ENCODE data around the gene PRKN.

The PRKN gene

DNA sequence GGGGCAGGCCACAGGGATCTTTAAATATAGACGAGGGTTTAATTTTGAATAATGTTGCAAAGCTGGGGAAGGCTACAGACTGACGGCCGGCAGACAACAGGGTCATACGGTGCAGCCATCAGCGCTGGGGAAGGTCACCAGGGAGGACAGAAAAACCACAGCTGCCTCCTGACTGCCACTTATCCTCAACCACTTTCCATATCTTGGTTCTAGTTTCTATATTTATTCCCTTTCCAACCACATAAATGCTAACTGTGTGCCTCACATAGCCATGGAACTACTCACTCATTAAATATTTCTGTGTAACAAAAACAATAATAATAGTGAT is 1368.0 kb downstream of the PRKN start:
- no peaks in the 10 kb centered on the region for H3K9me3 ChIP-seq (ENCODE audit: insufficient read depth, low read depth, low read length)
- H3K4me3 ChIP-seq (ENCODE audit: low read length) = no peak overlapping the region
- H3K27me3 ChIP-seq (ENCODE audit: insufficient read depth, low read length) = no peaks in the 10 kb centered on the region
- H3K4me1 ChIP-seq (ENCODE audit: insufficient read depth, low read length) = no peaks in the 10 kb centered on the region
- H3K36me3 ChIP-seq (ENCODE audit: insufficient read depth, low read depth, low read length) = no peaks in the 10 kb centered on the region
- H3K9ac ChIP-seq (ENCODE audit: low read depth, low read length) = no peak overlapping the region
- H3K27ac ChIP-seq (ENCODE audit: low read length) = no peak overlapping the region

DNA sequence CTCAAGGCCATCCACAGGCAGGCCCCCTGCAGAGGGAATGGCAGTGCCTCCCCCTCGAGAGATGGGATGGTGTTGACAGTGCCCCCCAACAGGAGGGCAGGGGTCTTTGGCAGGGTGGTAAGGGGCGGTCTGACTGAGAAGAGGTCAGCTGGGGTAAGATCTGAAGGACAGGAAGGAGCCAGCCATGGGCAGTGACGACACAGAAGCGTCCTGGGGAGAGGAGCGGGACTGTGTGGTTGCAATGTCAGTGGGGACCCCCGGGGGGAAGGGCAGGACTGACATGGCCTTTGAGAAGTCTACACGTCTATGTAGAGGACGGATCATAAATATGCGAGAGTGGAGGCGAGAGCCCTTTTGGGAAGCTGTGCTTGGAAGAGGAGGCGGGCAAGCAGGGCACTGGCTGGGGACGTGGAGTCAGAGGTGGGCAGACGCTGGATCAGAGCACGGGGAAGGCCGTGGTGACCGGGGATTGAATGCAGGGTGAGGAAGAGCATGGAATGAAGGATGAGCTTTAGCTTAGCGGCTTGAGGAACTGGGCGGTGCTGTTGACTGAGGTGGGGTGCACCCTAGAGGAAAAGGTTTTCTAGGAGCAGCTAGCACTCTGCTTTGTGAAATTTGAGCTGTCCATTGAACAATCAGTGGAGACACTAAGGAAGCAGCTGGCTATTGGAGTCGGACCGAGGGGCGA is 1371.3 kb downstream of the PRKN start:
- no peak overlapping the region for H3K9ac ChIP-seq (ENCODE audit: low read depth, low read length)
- H3K4me1 ChIP-seq (ENCODE audit: insufficient read depth, low read length) = peaks cover 9% of the 10 kb centered on the region
- H3K27me3 ChIP-seq (ENCODE audit: insufficient read depth, low read length) = no peaks in the 10 kb centered on the region
- H3K36me3 ChIP-seq (ENCODE audit: insufficient read depth, low read depth, low read length) = no peaks in the 10 kb centered on the region
- no peaks in the 10 kb centered on the region for H3K9me3 ChIP-seq (ENCODE audit: insufficient read depth, low read depth, low read length)
- no peak overlapping the region for H3K27ac ChIP-seq (ENCODE audit: low read length)
- H3K4me3 ChIP-seq (ENCODE audit: low read length) = no peak overlapping the region

DNA sequence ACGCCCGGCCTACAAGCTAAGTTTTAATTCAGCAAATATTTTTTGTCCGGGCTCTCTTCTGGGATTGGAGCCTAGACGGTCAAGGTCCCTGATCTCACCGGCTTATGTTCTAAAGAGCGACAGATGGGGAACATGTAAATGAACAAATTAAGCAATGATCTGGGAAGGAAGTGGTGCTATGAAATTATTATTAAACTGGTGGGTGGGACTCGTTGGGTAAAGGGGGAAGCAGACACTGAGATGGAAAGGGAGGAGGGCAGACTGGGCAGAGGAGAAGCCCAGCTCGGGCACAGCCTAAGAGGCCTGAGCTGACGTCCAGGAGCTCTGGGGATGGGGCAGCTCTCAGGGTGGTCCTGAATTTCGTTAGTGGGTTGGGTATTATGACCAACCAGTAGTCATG is 1371.9 kb downstream of the PRKN start:
- H3K9ac ChIP-seq (ENCODE audit: low read depth, low read length) = no peak overlapping the region
- H3K4me1 ChIP-seq (ENCODE audit: insufficient read depth, low read length) = peaks cover 9% of the 10 kb centered on the region
- no peak overlapping the region for H3K4me3 ChIP-seq (ENCODE audit: low read length)
- no peaks in the 10 kb centered on the region for H3K36me3 ChIP-seq (ENCODE audit: insufficient read depth, low read depth, low read length)
- no peak overlapping the region for H3K27ac ChIP-seq (ENCODE audit: low read length)
- H3K9me3 ChIP-seq (ENCODE audit: insufficient read depth, low read depth, low read length) = no peaks in the 10 kb centered on the region
- H3K27me3 ChIP-seq (ENCODE audit: insufficient read depth, low read length) = no peaks in the 10 kb centered on the region

DNA sequence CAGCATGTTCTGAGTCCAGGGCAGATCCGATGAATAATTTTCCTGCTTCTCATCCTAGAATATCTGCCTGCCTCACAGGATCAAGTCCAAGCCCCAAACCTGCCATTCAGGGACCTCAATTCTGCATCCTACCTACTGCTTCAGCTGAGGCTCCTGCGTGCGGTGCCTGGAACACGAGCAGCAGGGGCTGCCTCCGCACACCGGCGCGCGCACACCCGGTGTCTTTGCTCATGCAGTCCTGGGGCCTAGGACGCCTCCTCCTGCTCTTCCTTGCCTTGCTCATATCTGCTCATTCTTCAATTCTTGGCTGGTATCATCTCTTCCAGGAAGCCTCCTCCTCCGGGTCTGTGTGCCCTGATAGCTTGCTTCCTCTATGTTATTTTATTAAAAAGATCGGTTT is 1372.6 kb downstream of the PRKN start:
- H3K4me1 ChIP-seq (ENCODE audit: insufficient read depth, low read length) = peaks cover 9% of the 10 kb centered on the region
- H3K4me3 ChIP-seq (ENCODE audit: low read length) = no peak overlapping the region
- no peaks in the 10 kb centered on the region for H3K36me3 ChIP-seq (ENCODE audit: insufficient read depth, low read depth, low read length)
- no peak overlapping the region for H3K9ac ChIP-seq (ENCODE audit: low read depth, low read length)
- H3K9me3 ChIP-seq (ENCODE audit: insufficient read depth, low read depth, low read length) = no peaks in the 10 kb centered on the region
- H3K27me3 ChIP-seq (ENCODE audit: insufficient read depth, low read length) = no peaks in the 10 kb centered on the region
- no peak overlapping the region for H3K27ac ChIP-seq (ENCODE audit: low read length)

DNA sequence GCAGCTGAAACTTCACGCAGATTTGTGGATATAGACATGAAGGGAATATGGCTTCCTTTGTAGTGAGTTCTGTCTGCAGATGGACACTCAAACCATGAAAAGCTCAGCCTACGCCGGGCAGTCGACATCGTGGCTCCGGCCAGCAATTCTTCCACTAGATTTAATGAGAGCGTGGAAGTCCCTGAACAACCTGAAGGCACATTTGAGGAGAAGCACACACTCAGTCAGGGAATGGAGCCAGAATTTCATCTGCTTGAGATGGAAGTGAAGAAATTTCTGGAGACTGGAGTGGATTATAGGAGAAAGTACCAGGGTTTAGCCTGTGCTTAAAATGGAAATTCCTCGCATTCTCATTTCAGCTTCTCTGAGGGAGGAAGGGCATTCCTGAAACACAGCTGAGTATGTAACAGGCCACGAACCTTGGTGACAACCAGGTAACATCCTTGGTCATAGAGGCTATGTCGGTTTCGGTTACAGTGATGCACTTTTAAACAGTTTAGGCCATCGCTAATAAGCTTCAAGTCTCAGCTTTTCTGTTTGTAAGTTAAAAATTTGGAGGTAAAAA is 1373.2 kb downstream of the PRKN start:
- peaks cover 9% of the 10 kb centered on the region for H3K4me1 ChIP-seq (ENCODE audit: insufficient read depth, low read length)
- H3K36me3 ChIP-seq (ENCODE audit: insufficient read depth, low read depth, low read length) = no peaks in the 10 kb centered on the region
- no peaks in the 10 kb centered on the region for H3K27me3 ChIP-seq (ENCODE audit: insufficient read depth, low read length)
- no peak overlapping the region for H3K9ac ChIP-seq (ENCODE audit: low read depth, low read length)
- H3K9me3 ChIP-seq (ENCODE audit: insufficient read depth, low read depth, low read length) = no peaks in the 10 kb centered on the region
- H3K4me3 ChIP-seq (ENCODE audit: low read length) = no peak overlapping the region
- no peak overlapping the region for H3K27ac ChIP-seq (ENCODE audit: low read length)

GRCh38 chr6:161353208-161353613 is 1374.4 kb downstream of the PRKN start:
- H3K4me3 ChIP-seq (ENCODE audit: low read length) = no peak overlapping the region
- H3K36me3 ChIP-seq (ENCODE audit: insufficient read depth, low read depth, low read length) = no peaks in the 10 kb centered on the region
- H3K27me3 ChIP-seq (ENCODE audit: insufficient read depth, low read length) = no peaks in the 10 kb centered on the region
- no peak overlapping the region for H3K27ac ChIP-seq (ENCODE audit: low read length)
- peaks cover 9% of the 10 kb centered on the region for H3K4me1 ChIP-seq (ENCODE audit: insufficient read depth, low read length)
- H3K9ac ChIP-seq (ENCODE audit: low read depth, low read length) = no peak overlapping the region
- H3K9me3 ChIP-seq (ENCODE audit: insufficient read depth, low read depth, low read length) = no peaks in the 10 kb centered on the region

DNA sequence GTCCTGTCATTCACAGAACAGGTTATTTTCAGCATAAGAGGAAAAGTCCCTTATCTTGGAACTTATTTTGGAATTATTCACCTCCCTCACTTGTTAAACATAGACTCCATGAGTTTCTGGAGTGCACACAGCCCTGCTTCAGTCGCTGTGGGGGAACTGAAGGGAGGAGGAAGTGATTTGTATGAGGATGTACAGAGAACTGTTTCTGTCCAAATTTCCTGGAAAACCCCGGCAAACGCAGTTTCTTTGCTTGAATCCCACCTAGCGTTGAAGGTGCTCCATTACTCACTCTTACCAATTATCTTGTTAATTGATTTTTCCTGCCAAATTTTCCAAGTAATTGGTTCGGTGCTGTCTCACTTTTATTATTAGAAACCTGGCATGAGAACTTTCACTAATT is 1375.7 kb downstream of the PRKN start:
- Histone ChIP-seq H3K36me3 (ENCODE audit: insufficient read depth, low read depth, low read length) (no peaks in the 10 kb centered on the region), H3K27ac (ENCODE audit: low read length) (no peak overlapping the region), H3K27me3 (ENCODE audit: insufficient read depth, low read length) (no peaks in the 10 kb centered on the region), H3K9ac (ENCODE audit: low read depth, low read length) (no peak overlapping the region), H3K4me1 (ENCODE audit: insufficient read depth, low read length) (peaks cover 9% of the 10 kb centered on the region), H3K9me3 (ENCODE audit: insufficient read depth, low read depth, low read length) (no peaks in the 10 kb centered on the region), H3K4me3 (ENCODE audit: low read length) (no peak overlapping the region)

DNA sequence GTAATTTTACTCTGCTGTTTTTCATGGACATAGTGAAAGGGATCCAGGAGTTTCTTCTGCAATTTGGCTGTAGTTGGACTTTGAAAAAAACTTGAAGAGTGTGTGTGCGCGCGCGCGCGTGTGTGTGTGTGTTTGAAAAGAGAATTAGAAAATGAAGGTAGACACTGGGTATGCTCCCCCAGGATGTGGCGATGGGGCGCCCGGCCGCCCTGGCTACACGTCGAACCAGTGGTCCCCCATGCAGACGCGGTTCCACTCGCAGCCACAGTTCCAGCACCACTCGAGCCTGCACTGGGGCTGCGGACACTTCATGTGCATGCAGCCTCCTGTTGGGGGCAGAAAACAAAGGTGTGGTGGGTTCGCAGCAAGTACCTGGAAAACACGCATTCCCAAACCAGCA is 1377.7 kb downstream of the PRKN start:
- Histone ChIP-seq H3K27me3 (ENCODE audit: insufficient read depth, low read length) (no peaks in the 10 kb centered on the region), H3K27ac (ENCODE audit: low read length) (no peak overlapping the region), H3K36me3 (ENCODE audit: insufficient read depth, low read depth, low read length) (no peaks in the 10 kb centered on the region), H3K9ac (ENCODE audit: low read depth, low read length) (no peak overlapping the region), H3K4me1 (ENCODE audit: insufficient read depth, low read length) (peaks cover 9% of the 10 kb centered on the region), H3K4me3 (ENCODE audit: low read length) (no peak overlapping the region), H3K9me3 (ENCODE audit: insufficient read depth, low read depth, low read length) (no peaks in the 10 kb centered on the region)

GRCh38 chr6:161348628-161348994 is 1379.0 kb downstream of the PRKN start:
- Histone ChIP-seq H3K36me3 (ENCODE audit: insufficient read depth, low read depth, low read length) (no peaks in the 10 kb centered on the region), H3K9me3 (ENCODE audit: insufficient read depth, low read depth, low read length) (no peaks in the 10 kb centered on the region), H3K4me1 (ENCODE audit: insufficient read depth, low read length) (peaks cover 1% of the 10 kb centered on the region; the same call in 1 of the 2 replicates), H3K27ac (ENCODE audit: low read length) (no peak overlapping the region), H3K27me3 (ENCODE audit: insufficient read depth, low read length) (no peaks in the 10 kb centered on the region), H3K4me3 (ENCODE audit: low read length) (no peak overlapping the region), H3K9ac (ENCODE audit: low read depth, low read length) (no peak overlapping the region)

DNA sequence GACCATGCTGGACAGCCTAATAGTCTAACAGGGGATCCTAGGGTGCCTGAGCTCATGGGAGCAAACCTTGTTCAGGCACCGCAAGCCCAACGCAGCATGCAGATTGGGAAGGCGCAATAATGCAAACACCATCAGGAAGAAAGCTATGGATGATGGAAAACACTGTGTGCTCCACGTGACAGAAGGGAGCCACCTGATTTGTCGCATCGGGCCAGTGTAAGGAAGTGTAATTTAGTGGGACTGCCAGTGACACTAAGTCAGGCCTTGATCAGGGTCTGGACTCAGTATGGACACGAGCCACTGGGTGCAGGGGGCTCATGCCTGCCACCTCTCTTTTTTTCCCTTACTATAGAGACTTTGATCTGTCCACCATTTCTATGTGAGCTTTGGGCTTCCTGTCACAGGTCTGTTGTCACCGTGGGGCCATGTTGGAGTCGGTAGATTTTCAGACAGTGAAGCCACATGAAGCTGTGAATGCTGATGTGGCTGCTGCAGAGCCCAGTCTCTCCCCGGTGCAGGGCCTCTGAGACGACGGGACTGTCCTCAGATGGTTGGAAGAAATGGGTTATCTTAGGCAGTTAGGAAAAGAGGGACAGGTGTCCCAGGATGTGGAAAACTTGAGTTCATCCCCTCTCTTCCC is 1379.5 kb downstream of the PRKN start:
- H3K27ac ChIP-seq (ENCODE audit: low read length) = no peak overlapping the region
- H3K36me3 ChIP-seq (ENCODE audit: insufficient read depth, low read depth, low read length) = no peaks in the 10 kb centered on the region
- H3K27me3 ChIP-seq (ENCODE audit: insufficient read depth, low read length) = no peaks in the 10 kb centered on the region
- H3K9ac ChIP-seq (ENCODE audit: low read depth, low read length) = no peak overlapping the region
- no peaks in the 10 kb centered on the region for H3K4me1 ChIP-seq (ENCODE audit: insufficient read depth, low read length)
- H3K4me3 ChIP-seq (ENCODE audit: low read length) = no peak overlapping the region
- no peaks in the 10 kb centered on the region for H3K9me3 ChIP-seq (ENCODE audit: insufficient read depth, low read depth, low read length)

DNA sequence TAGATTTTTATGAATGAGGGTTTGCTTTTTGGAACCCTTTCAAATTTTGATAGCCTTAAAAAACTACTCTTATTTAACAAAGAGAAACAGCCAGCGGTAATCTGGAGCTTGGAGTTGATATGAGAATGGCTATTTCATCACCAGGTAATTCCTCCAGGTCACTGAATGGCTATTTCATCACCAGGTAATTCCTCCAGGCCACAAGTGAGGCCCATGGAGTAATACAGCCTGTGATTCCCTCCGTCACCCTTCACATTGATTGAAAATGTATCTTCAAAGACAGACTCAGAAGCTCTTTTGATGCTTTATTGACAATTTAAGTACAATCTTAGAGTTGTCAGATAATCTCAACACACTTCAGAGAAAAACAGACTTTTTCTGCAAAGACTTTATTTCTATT is 1380.4 kb downstream of the PRKN start:
- Histone ChIP-seq H3K4me3 (ENCODE audit: low read length) (no peak overlapping the region), H3K9me3 (ENCODE audit: insufficient read depth, low read depth, low read length) (no peaks in the 10 kb centered on the region), H3K27ac (ENCODE audit: low read length) (no peak overlapping the region), H3K27me3 (ENCODE audit: insufficient read depth, low read length) (no peaks in the 10 kb centered on the region), H3K4me1 (ENCODE audit: insufficient read depth, low read length) (no peaks in the 10 kb centered on the region), H3K9ac (ENCODE audit: low read depth, low read length) (no peak overlapping the region), H3K36me3 (ENCODE audit: insufficient read depth, low read depth, low read length) (no peaks in the 10 kb centered on the region)

DNA sequence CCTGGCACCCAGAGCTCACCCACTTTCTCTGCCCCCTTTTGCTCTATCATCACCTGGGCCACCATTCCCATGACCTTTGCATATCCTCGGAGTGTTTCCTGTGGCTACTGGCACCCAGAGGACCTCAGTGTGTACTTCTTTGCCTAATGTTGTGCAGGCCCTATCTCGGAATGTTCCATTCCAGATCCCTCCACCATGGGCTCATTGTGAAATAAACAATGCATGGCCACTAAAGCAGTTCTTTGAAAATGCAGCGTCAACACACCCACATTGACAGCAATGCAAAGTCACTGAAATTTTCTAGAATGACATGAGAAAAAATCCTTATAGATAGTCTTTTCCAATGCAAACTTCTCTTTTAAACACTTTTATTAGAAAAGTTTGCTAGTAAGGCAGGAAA is 1380.8 kb downstream of the PRKN start:
- Histone ChIP-seq H3K36me3 (ENCODE audit: insufficient read depth, low read depth, low read length) (no peaks in the 10 kb centered on the region), H3K27ac (ENCODE audit: low read length) (no peak overlapping the region), H3K27me3 (ENCODE audit: insufficient read depth, low read length) (no peaks in the 10 kb centered on the region), H3K4me1 (ENCODE audit: insufficient read depth, low read length) (no peaks in the 10 kb centered on the region), H3K4me3 (ENCODE audit: low read length) (no peak overlapping the region), H3K9ac (ENCODE audit: low read depth, low read length) (no peak overlapping the region), H3K9me3 (ENCODE audit: insufficient read depth, low read depth, low read length) (no peaks in the 10 kb centered on the region)

Data from iPS-20b (cell line).